Hematopoietic multipotent progenitor cell treated with erythropoietin and hydrocortisone succinate and interleukin-3 and kit ligand, for 6 days (in vitro differentiated cells): ENCODE measurements around the gene RPL36AL.
"Not testable (repeated sequence)": the region's sequence is repeated elsewhere in the genome, so short reads cannot be mapped to it uniquely, and the experiment has no call there.

Experiments
- DNase-seq: peaks from one replicate; pipeline ENCODE4 v3.0.0-alpha.2; 2015

Gene RPL36AL

DNA sequence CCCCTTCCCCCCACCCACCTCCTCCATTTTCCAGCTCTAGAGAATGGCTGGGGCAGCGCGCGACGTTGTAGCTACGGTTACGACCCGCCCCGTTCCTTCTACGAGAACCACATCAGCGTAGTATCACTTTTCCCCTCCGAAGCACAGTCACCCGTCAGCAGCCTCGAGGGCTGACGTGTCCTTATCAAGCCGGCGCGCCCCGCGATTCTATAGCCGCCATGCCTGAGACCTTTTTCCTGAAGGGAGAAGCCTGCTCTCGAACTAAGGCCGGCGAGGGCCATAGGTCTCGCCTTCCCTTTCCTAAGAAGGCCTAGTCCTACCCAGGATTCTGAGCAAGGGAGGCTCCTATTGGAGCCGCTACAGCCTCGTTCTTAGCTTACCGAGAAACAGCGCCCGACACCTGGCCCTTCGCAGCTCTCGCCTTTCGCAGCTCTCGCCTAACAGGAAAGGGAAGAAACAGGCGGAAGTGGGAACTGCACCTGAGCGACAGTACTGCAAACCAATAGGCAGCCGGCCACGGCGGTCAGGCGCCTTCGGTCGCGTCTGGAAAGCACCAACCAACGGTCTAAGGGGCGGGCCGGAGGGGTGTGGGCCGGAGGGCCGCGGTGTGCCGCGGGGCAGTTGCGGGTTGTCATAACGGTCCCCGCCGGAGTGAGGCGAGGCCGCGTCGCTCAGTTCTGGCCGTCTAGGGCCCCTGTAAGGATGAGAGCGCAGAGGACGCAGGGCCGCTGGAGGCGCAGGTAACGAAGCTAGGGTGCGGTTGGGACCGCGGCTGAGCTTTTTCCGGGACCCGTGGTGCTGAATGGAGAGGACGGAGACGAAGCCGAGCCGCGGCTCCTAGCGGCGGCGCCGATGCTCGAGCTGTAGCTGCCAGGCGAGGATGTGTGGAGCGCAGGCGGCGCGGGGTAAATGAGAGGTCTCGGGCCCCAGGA lies at the start of gene RPL36AL, which contains the start of gene MGAT2:
RPL36AL (minus strand) TSS at position 445 of the 932 bp plus-strand sequence. CDS start 1,522 bp downstream, outside the sequence.
MGAT2 (plus strand) TSS at position 618 of the 932 bp plus-strand sequence. CDS start 470 bp downstream, outside the sequence.
- peak; percentile 99 for DNase-seq

DNA sequence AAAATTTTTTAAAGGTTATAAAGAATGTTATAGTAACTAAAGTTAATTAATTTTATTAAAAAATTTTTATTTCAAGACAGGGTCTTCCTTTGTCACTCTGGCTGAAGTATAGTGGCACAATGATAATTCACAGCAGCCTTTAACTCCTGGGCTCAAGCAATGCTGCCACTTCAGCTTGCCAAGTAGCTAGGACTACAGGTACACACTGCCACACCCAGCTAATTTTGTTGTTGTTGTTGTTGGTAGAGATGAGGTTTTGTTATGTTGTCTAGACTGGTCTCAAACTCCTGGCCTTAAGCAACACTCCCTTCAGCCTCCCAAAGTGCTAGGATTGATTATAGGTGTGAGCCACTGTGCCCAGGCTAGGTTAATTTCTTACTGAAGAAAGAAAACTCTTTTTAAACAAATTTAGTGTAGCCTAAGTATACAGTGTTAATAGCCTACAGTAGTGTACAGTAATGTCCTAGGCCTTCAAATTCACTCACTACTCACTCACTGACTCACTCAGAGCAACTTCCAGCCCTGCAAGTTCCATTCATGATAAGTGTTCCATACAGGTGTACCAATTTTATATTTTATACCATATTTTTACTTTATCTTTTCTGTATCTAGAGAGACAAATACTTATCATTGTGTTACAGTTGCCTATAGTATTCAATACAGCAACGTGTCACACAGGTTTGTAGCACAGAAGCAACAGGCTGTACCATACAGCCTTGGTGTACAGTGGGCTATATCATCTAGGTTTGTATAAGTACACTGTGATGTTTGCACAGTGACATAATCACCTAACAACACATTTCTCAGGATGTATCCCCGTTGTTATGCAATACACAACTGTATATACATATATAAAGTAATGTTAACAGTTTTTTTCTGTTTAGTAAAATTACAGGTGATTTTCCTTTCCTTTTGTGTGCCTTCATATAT lies 39.4 kb upstream of the RPL36AL start:
- no peak for DNase-seq

DNA sequence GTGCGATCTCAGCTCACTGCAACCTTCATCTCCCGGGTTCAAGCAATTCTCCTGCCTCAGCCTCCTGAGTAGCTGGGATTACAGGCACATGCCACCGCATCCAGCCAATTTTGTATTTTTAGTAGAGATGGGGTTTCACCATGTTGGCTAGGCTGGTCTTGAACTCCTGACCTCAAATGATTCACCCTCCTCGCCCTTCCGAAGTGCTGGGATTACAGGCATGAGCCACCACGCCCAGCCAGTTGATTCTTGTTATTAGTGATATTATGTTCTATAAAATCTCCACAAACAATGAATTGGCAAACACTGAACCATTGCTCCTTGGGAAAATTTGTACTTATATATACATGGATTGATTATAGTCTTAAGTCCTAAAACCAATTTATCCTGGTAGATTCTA lies 37.1 kb upstream of the RPL36AL start:
- not testable (repeated sequence) for DNase-seq

DNA sequence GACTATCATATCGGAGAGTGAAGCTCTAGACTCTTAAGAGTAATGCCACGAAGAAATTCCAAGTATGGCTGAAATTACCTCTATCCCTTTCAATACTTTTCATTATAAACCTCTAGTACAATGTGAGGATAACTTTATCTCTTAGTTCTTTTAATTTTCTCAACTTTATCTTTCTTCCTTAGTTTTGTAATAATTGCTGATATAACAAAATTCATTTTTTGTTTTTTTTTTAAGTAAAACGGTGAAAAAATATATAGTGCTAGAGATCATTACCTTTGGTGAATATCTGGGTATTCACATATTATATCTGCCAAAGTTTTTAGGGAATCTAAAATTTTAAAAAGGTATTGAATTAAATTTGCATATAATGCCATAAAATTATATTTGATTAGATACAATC lies 34.1 kb upstream of the RPL36AL start:
- DNase-seq = no peak

DNA sequence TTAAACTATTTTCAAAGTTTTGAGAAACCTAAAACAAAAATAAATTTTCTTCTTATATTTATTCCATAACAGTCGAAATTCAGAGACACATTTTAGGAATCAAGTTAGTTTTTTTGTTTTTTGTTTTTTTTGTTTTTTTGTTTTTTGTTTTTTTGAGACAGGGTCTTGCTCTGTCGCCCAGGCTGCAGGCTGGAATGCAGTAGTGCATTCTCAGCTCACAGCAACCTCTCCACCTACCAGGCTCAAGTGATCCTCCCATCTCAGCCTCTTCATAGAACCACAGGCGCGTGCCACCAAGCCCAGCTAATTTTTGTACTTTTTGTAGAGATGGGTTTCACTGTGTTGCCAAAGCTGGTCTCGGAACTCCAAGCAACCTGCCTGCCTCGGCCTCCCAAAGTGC lies 33.1 kb upstream of the RPL36AL start:
- DNase-seq = no peak

DNA sequence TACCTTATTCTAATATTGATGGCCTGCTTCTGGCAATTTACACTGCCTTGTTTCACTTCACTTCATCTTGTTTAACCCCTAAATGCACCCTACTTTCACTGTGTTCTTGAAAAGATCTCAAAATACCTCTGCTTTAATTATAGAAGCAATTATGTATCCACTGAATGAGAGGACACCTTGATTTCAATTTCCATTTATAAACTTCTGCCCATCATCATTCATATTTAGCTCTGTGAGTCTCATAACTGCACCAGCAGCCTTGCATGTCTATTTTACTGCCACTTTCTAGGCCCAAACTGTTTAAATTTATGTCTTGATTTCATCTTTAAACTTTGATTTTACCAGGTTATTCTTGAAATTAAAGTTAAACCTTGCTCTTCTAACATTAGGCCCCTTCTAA lies 21.7 kb upstream of the RPL36AL start:
- DNase-seq = no peak

DNA sequence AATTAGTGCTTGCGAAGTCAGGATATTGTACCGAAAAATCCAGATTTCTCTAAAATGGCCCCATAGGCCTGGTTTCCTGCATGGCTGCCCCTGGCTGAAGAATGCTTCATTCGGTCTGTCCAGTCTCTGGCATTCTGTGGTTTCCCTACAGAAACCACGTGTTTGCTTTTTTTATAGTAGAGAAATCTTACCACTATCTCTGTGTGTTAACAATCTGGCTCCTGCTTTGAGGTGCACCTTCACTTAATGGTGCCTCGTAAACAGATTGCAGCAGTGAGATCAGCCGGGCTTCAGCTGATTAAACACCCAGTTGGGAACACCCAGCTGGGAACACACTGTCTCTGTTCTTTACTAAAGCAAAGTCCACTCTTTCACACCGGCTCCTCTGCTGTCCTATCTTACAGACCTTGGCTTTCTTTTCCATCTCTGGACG lies 21.3 kb upstream of the RPL36AL start:
- no peak for DNase-seq

DNA sequence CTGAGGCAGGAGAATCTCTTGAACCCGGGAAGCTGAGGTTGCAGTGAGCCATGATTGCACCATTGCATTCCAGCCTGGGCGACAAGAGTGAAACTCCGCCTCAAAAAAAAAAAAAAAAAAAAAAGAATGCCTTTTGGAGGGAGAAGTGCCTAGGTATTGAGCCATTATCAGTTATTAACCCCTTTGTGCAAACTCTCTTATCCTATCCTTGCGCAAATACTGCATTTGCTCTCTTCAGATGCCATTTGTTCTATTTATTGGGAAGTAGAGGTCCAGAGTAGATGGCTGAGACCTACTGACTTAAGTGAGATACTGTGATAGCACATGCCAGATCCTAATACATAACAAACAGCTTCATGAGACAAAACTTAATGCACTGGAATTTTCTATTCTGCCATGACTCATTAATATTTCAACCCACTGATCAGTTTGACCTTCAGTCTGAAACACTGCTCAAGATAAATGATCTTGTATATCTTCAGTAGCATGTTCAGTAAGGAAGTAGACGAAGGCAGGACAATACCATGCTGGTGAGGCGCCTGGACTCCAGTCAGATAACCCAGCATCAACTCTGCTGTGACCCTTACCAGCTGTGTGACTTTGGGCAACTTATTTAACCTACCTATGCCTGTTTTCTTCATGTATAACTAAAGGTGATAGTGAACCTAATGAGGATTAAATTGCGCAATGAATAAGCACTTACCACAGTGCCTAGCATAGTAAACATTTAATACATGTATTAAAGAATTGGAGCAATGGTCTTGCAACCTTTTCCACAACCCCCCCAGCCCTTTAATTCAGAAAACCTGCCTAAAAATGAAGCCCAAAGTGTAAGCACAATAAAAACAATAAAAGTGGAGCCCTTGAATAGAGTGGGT lies 20.4 kb upstream of the RPL36AL start:
- DNase-seq = no peak

DNA sequence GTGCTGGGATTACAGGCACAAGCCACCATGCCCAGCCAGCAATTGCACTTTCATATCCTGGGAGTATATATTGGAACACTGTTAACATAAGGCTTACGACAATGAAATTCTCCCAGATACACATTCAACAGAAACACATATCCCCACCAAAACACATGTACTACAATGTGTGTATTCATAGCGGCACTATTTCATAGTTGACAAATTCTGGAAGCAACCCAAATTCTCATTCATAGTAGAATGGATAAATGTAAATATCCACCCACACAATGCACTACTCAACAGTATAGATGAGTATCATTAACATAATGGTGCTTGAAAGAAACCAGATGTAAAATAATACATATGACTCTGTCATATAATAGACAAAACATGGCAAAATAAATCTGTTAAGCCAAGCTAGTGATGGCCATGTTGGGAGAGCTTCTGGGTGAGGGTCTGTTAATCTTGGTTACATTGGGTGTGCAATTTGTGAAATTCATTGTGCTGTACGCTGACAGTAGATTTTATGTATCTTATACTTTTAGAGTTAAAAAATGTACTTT lies 17.2 kb upstream of the RPL36AL start:
- no peak for DNase-seq

DNA sequence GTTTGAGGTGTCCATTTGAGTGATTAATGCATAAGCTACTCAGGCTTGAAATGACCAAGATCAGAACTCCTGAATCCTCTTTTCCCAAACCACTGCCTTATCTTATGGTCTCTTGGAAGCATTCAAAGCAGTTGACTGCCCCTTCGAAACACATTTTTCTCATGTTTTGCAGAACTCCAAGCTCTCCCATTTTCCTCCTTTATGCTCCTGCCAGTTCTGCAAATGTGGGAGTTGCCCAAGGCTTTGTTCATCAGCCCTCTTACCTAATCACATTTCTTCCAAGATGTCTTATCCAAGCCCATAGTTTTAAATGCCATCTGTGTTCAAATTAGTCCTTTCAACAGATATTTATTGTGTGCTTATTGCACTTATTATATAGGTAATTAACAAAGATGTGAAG lies 16.4 kb upstream of the RPL36AL start:
- DNase-seq = no peak

DNA sequence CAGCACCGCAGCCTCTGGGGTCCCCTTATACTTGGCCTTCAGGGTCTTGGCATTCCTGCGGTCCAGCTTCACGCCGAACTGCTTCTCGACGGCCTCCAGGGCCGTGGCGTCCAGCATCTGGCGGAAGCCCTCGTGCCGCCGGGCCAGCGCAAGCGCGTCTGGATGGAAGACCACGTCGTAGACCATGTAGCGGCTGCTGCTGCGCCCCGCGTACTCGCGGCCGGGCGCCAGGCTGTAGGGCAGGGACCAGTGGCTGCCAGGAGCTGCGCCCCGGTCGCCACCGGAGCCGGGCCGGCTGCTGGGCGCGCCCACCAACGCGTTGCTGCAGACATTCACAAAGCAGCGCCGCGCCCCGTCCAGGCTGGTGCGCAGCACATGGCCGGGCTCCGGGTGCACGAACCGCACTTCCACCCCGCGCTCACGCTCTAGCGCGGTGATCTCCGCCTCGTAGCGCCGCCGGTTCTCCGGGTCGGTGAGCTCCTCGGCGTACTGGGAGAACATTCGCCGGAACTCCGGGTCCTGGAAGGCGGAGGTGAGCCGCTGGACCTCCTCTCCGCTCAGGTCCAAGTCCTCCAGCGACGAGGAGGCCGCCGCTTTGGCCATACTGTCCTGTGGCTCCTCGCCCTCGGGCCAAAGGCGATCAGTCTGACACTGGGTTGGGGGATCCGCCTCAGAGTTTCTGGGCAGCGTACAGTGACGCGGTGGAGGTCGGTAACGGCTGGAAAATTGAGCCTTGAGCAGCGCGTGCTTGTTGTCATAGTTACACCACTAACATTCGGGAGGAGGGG lies 14.3 kb upstream of the RPL36AL start, which contains the start of gene DNAAF2:
DNAAF2 (minus strand) TSS at position 698 of the 788 bp plus-strand sequence; CDS start at position 603, 95 bp downstream.
- peak; percentile 85 for DNase-seq

DNA sequence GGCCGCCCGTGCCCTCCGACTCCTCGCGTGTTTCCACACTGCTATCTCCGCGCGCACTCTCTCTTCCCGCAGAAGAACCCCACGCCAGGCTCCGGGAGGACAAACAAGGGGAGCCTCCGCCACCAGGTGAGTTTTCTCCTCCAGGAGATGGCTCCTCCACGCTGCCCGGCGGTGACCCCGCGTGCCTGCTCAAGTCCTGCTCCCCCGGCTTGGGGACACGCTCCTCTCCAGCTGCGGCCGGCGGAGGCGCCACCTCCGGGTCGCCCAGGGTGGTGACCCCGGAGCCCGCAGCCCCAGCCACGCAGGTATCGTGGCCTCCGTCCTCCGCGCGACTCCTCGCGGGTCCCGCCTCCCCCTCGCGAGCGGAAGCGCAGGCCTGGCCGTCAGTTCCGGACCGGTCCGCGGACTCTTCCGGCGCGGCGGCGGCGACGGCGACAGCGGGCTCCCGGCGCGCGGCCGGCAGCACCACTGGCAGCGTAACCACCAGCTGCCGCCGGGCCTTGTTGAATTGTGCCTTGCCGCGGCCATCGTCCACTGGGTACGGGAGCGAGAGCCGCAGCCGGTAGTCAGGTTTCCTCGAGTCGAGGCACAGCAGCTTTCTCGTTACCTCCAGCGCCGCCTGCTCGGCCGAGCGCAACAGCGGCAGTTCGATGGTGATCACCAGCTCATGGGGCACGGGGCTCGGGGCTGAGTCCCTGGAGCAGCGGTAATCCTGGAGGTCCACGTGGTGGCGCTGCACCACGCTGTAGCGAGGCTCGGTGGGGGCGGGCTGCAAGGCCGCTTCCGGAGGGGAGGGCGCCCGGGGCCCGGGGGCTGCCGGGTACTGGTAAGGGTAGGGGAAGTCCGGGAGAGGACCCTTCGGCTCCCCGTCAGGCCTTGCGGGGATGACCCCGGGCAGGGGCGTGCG lies 13.5 kb upstream of the RPL36AL start:
- peak; percentile 97 for DNase-seq

DNA sequence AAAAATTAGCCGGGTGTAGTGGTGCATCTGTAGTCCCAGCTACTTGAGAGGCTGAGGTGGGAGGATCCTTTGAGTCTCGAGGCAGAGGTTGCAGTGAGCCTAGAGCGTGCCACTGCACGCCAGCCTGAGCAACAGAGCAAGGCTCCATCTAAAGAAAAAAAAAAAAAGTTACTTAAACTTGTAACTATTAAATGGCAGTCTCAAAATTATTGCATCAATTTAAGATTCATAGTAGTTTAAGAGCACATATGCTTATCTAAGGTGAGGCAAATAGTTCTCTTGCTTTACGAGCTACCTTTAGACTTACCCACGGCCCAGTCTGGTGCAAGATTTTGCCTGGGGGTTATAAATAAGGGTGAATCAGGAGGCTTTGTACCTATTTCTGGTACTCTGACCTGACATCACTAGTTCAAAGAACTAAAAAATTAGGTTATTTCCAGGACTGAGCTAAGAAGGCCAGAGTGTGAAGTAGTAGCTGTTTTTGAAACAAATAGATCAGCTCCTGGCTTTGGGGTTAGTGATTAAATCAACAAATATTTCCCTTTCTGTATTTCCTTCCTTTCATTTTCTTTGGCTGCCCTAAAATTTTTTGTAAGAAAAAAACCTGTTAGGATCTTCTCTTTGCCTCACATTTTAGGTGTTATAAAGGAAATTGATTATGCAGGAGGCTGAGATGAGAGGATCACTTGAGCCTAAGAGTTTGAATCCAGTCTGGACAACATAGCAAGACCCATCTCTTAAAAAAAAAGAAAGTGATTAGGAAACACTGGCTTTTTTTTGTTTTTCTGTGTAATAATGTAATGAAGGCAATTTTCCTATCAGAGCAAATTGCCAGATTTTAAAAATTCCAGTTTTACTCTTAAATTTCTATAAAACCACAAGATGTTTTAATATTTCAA lies 3.8 kb upstream of the RPL36AL start:
- no peak for DNase-seq

DNA sequence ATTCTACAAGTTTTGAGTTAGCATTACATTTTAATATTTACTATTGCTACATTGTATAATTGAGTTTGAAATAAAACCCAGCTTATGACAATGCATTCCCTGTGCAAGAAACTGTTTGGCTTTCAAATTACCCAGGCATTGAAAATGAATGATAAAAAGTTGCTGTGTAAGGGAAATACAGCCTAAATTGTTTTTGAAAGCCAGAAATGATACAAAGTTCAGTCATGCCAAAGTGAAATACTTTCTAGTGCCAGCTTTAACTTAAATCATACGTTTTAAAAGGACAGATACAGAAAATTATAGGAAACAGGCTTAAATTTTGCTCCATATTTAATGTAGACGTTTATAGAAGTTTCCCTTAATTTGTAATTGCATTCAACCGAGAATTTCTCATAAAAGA lies 3.0 kb upstream of the RPL36AL start:
- no peak for DNase-seq

DNA sequence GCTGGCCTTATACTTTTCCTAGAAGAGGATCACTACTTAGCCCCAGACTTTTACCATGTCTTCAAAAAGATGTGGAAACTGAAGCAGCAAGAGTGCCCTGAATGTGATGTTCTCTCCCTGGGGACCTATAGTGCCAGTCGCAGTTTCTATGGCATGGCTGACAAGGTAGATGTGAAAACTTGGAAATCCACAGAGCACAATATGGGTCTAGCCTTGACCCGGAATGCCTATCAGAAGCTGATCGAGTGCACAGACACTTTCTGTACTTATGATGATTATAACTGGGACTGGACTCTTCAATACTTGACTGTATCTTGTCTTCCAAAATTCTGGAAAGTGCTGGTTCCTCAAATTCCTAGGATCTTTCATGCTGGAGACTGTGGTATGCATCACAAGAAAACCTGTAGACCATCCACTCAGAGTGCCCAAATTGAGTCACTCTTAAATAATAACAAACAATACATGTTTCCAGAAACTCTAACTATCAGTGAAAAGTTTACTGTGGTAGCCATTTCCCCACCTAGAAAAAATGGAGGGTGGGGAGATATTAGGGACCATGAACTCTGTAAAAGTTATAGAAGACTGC lies 1.7 kb upstream of the RPL36AL start:
- DNase-seq = no peak

DNA sequence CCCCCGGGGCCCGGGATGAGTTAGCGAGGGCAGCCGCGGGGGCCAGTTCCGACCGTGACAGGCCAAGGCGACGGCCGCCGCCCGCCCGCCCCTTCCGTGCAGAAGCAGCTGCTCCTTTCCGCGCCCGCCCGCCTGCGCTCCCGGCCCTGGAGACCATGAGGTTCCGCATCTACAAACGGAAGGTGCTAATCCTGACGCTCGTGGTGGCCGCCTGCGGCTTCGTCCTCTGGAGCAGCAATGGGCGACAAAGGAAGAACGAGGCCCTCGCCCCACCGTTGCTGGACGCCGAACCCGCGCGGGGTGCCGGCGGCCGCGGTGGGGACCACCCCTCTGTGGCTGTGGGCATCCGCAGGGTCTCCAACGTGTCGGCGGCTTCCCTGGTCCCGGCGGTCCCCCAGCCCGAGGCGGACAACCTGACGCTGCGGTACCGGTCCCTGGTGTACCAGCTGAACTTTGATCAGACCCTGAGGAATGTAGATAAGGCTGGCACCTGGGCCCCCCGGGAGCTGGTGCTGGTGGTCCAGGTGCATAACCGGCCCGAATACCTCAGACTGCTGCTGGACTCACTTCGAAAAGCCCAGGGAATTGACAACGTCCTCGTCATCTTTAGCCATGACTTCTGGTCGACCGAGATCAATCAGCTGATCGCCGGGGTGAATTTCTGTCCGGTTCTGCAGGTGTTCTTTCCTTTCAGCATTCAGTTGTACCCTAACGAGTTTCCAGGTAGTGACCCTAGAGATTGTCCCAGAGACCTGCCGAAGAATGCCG lies 872 bp upstream of the RPL36AL start:
- peak; percentile 76 for DNase-seq

DNA sequence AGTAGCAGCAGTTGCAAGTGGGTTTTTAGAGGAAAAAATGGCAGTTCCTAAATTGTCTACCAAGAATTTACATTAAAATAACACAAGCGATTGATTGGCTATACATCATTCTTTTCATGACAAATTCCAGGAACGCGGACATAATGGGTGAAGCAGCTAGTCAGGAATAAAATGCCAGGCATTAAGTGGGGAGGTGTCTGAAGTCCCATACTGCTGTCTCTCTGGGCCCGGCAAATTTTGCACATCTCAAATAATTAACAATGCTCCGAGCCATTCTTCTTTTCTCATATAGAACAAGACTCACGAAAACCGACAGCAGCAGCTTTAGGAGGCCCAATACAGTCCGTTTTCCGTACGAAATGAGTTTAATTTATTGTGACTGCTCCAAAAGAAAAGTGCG lies 696 bp downstream of the RPL36AL start:
- no peak for DNase-seq

DNA sequence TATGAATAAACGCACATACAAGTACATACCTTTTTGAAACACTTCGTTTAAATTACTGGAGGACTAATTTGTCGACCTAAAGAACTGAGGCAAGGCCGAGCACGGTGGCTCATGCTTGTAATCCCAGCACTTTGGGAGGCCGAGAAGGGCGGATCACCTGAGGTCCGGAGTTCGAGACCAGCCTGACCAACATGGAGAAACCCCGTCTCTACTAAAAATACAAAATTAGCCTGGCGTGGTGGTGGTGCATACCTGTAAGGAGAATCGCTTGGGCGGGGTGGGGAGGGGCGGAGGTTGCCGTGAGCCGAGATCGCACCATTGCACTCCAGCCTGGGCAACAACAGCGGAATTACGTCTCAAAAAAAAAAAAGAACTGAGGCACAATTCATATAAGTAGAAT lies 1.2 kb downstream of the RPL36AL start:
- DNase-seq = not testable (repeated sequence)
